Measurements from ENCODE around the gene KRT86. TPM values are rescaled to one million over a fixed set of nuclear protein-coding genes. Genes with fewer than 3 reads are reported as not detected.

KRT86 gene
- polyA plus RNA-seq, 1 of the 3 experiments (the other 2 are of a cell fraction): 0.56 TPM

DNA sequence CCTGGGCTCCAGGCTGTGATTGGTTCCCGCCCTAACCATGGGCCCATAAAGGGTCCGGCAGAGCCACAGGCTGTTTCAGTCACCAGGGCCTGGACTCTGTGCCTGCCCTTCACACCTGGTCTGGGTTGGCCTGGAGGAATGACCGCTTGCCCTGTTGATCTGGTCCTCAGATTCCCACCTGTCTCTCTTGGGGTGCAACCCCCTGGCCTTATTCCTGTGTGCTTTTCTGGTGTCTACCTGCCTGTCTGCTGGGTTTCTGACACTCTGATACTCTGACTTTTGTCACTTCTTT lies 49.7 kb downstream of the KRT86 start:
- ChIA-PET CTCF (interaction anchor here (1.1 to 12.6 kb wide), 6 partner anchors 13 to 561 kb away, joined by 3 to 218 read pairs (median 27); no protein-coding TSS in a partner anchor), POLR2A (no interaction called here)
- no peak overlapping the region for H2AFZ ChIP-seq (ENCODE audit: low read depth)
- TF ChIP-seq, protein P1, sequence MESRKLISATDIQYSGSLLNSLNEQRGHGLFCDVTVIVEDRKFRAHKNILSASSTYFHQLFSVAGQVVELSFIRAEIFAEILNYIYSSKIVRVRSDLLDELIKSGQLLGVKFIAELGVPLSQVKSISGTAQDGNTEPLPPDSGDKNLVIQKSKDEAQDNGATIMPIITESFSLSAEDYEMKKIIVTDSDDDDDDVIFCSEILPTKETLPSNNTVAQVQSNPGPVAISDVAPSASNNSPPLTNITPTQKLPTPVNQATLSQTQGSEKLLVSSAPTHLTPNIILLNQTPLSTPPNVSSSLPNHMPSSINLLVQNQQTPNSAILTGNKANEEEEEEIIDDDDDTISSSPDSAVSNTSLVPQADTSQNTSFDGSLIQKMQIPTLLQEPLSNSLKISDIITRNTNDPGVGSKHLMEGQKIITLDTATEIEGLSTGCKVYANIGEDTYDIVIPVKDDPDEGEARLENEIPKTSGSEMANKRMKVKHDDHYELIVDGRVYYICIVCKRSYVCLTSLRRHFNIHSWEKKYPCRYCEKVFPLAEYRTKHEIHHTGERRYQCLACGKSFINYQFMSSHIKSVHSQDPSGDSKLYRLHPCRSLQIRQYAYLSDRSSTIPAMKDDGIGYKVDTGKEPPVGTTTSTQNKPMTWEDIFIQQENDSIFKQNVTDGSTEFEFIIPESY (IDR thresholded peaks at IDR 0.05; ENCODE audit: borderline replicate concordance, low read depth): no peak
- no peak for TF ChIP-seq POLR2AphosphoS5 (IDR thresholded peaks at IDR 0.05; ENCODE audit: low read depth, low read length)
- no peak for TF ChIP-seq USF1 (IDR thresholded peaks at IDR 0.05; ENCODE audit: borderline replicate concordance, low read depth)
- TF ChIP-seq, protein P2, sequence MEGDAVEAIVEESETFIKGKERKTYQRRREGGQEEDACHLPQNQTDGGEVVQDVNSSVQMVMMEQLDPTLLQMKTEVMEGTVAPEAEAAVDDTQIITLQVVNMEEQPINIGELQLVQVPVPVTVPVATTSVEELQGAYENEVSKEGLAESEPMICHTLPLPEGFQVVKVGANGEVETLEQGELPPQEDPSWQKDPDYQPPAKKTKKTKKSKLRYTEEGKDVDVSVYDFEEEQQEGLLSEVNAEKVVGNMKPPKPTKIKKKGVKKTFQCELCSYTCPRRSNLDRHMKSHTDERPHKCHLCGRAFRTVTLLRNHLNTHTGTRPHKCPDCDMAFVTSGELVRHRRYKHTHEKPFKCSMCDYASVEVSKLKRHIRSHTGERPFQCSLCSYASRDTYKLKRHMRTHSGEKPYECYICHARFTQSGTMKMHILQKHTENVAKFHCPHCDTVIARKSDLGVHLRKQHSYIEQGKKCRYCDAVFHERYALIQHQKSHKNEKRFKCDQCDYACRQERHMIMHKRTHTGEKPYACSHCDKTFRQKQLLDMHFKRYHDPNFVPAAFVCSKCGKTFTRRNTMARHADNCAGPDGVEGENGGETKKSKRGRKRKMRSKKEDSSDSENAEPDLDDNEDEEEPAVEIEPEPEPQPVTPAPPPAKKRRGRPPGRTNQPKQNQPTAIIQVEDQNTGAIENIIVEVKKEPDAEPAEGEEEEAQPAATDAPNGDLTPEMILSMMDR (IDR thresholded peaks at IDR 0.05): no peak
- TF ChIP-seq, protein P3, sequence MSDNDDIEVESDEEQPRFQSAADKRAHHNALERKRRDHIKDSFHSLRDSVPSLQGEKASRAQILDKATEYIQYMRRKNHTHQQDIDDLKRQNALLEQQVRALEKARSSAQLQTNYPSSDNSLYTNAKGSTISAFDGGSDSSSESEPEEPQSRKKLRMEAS (IDR thresholded peaks at IDR 0.05; ENCODE audit: low read depth): no peak
- TF ChIP-seq NRF1 (IDR thresholded peaks at IDR 0.05; ENCODE audit: low read depth, low read length): no peak
- TF ChIP-seq IRF3 (IDR thresholded peaks at IDR 0.05; ENCODE audit: low read depth, low read length): no peak
- no peak for TF ChIP-seq ELF1 (IDR thresholded peaks at IDR 0.05)
- no peak for TF ChIP-seq SMC3 (IDR thresholded peaks at IDR 0.05; ENCODE audit: low read depth, low read length)
- H3K27me3 ChIP-seq (ENCODE audit: insufficient read depth): no peaks in the 10 kb centered on the region; the same call in 1 of the 2 replicates
- WGBS (ENCODE audit: low lambda C conversion rate): 86% methylated on average over 1 of the region's 3 CpGs
- no peak for DNase-seq
- no peaks in the 10 kb centered on the region for H3F3A ChIP-seq (replicated peaks; ENCODE audit: insufficient read depth)
- no peak overlapping the region for H3K4me3 ChIP-seq (ENCODE audit: low read depth in 2 of 2, low read length in 1 of 2)
- H3K36me3 ChIP-seq (replicated peaks in 1 of 2; ENCODE audit: control insufficient read depth in 1 of 2, insufficient read depth in 2 of 2, low read length in 1 of 2): no peaks in the 10 kb centered on the region
- H3K27ac ChIP-seq (ENCODE audit: low read depth in 2 of 2, low read length in 1 of 2): no peak overlapping the region
- H3K9ac ChIP-seq: no peak overlapping the region
- H4K20me1 ChIP-seq (ENCODE audit: insufficient read depth): no peaks in the 10 kb centered on the region
- H3K4me2 ChIP-seq: no peak overlapping the region
- no peaks in the 10 kb centered on the region for H3K9me2 ChIP-seq
- H3K9me3 ChIP-seq: no peaks in the 10 kb centered on the region
- H3K79me2 ChIP-seq (ENCODE audit: insufficient read depth): no peaks in the 10 kb centered on the region
- H3K4me1 ChIP-seq (ENCODE audit: control insufficient read depth in 1 of 2, insufficient read depth in 2 of 2, low read depth in 1 of 2, low read length in 1 of 2): no peaks in the 10 kb centered on the region
